Transverse colon (tissue), 3 donors: ENCODE results near the gene MTMR3.

Experiments used
- EP300 ChIP-seq: sonication (generic); formaldehyde crosslinking; IDR thresholded peaks from one replicate; pipeline ENCODE4 v1.6.1; 2017; ENCODE audit warnings: antibody characterized with exemption, low read depth
- POLR2A ChIP-seq: fragments of 450-650 bp; IDR thresholded peaks from one replicate; pipeline ENCODE4 v1.6.1; 2016; ENCODE audit warnings: antibody characterized with exemption, mild to moderate bottlenecking, moderate library complexity
- TF ChIP-seq, protein P1 (sequence below), 5 experiments: fragments of 200-600 bp in 3 of 5; fragments of 450-650 bp in 2 of 5; sonication (generic) in 3 of 5; IDR thresholded peaks; 1 replicate in 2 of 5; 2 replicates in 3 of 5; pipeline ENCODE4 v1.5.1; 2016 to 2017; ENCODE audit warnings: antibody characterized with exemption in 5 of 5, inconsistent platforms in 3 of 5, mild to moderate bottlenecking in 2 of 5, moderate library complexity in 1 of 5

DNA sequence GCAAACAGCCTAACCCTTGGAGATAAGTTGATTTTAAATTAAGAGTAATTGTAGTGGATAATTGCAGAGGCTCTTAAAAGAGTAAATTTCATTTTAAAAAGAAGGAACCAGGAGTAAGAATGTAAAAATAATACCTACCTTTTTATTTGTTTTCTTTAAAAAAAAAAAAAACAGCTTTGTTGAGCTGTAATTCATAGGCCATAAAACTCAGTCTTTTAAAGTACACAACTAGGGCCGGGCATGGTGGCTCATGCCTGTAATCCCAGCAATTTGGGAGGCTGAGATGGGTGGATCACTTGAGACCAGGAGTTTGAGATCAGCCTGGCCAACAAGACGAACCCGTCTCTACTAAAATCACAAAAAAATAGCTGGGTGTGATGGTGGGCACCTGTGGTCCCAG, 42.4 kb downstream of the MTMR3 start:
- TF ChIP-seq, protein P1, sequence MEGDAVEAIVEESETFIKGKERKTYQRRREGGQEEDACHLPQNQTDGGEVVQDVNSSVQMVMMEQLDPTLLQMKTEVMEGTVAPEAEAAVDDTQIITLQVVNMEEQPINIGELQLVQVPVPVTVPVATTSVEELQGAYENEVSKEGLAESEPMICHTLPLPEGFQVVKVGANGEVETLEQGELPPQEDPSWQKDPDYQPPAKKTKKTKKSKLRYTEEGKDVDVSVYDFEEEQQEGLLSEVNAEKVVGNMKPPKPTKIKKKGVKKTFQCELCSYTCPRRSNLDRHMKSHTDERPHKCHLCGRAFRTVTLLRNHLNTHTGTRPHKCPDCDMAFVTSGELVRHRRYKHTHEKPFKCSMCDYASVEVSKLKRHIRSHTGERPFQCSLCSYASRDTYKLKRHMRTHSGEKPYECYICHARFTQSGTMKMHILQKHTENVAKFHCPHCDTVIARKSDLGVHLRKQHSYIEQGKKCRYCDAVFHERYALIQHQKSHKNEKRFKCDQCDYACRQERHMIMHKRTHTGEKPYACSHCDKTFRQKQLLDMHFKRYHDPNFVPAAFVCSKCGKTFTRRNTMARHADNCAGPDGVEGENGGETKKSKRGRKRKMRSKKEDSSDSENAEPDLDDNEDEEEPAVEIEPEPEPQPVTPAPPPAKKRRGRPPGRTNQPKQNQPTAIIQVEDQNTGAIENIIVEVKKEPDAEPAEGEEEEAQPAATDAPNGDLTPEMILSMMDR (IDR thresholded peaks at IDR 0.05) = no peak
- TF ChIP-seq EP300 = no peak
- TF ChIP-seq POLR2A = no peak
